ENCODE data around the gene C1orf232.
A peak's percentile ranks its signal among the peaks of the same experiment; 100 is the strongest.

The C1orf232 gene

DNA sequence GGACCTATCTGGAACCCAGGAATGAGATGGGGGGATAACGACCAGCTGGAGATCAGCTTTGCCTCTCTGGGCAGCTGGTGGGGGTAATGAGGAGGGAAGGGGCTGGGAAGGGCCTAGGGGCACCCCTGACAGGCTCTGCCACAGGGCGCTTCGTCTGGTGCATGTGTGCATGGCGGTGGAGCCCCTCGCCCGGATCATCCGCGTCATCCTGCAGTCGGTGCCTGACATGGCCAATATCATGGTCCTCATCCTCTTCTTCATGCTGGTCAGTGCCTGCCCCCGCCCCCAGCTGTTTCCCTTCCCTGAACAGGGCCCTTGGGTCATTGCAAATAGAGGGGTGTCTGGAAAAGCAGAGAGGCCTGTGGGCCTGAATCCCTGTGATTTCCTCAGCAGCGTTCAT, 29.1 kb upstream of the C1orf232 start:
- Histone ChIP-seq H3K9ac (ENCODE audit: insufficient read length, low read depth) (no peak overlapping the region), H3K36me3 (ENCODE audit: insufficient read depth, insufficient read length, low read length) (no peaks in the 10 kb centered on the region), H3K9me3 (ENCODE audit: insufficient read depth, low read length) (no peaks in the 10 kb centered on the region), H3K4me1 (ENCODE audit: insufficient read depth, insufficient read length) (peaks cover 3% of the 10 kb centered on the region), H3K27me3 (ENCODE audit: insufficient read depth, insufficient read length) (peaks cover 10% of the 10 kb centered on the region), H3K4me3 (ENCODE audit: insufficient read length, low read depth) (no peak overlapping the region)
- DNase-seq (ENCODE audit: low read depth, low spot score): no peak
- TF ChIP-seq YY1 (IDR thresholded peaks at IDR 0.05; ENCODE audit: insufficient read depth, insufficient read length): no peak
- no peak for TF ChIP-seq SUZ12 (IDR thresholded peaks at IDR 0.05; ENCODE audit: extremely low read depth, insufficient read depth, insufficient read length)

GRCh38 chr1:26197301-26197700, 28.5 kb upstream of the C1orf232 start:
- H3K9ac ChIP-seq (ENCODE audit: insufficient read length, low read depth): no peak overlapping the region
- no peak overlapping the region for H3K4me3 ChIP-seq (ENCODE audit: insufficient read length, low read depth)
- no peak for TF ChIP-seq ZNF274 (IDR thresholded peaks at IDR 0.05; ENCODE audit: low read depth, low read length)
- TF ChIP-seq YY1 (IDR thresholded peaks at IDR 0.05; ENCODE audit: insufficient read depth, insufficient read length): no peak
- TF ChIP-seq SUZ12 (IDR thresholded peaks at IDR 0.05; ENCODE audit: extremely low read depth, insufficient read depth, insufficient read length): no peak
- H3K9me3 ChIP-seq (ENCODE audit: insufficient read depth, low read length): no peaks in the 10 kb centered on the region
- no peaks in the 10 kb centered on the region for H3K36me3 ChIP-seq (ENCODE audit: insufficient read depth, insufficient read length, low read length)
- H3K4me1 ChIP-seq (ENCODE audit: insufficient read depth, insufficient read length): peaks cover 3% of the 10 kb centered on the region
- DNase-seq (ENCODE audit: low read depth, low spot score): no peak
- peaks cover 6% of the 10 kb centered on the region for H3K27me3 ChIP-seq (ENCODE audit: insufficient read depth, insufficient read length)

- Histone ChIP-seq H3K36me3 (ENCODE audit: insufficient read depth, insufficient read length, low read length) (no peaks in the 10 kb centered on the region), H3K4me3 (ENCODE audit: insufficient read length, low read depth) (no peak overlapping the region), H3K9me3 (ENCODE audit: insufficient read depth, low read length) (no peaks in the 10 kb centered on the region), H3K4me1 (ENCODE audit: insufficient read depth, insufficient read length) (peaks cover 5% of the 10 kb centered on the region), H3K27me3 (ENCODE audit: insufficient read depth, insufficient read length) (no peaks in the 10 kb centered on the region), H3K9ac (ENCODE audit: insufficient read length, low read depth) (no peak overlapping the region)
- DNase-seq (ENCODE audit: low read depth, low spot score): no peak
- TF ChIP-seq SUZ12 (IDR thresholded peaks at IDR 0.05; ENCODE audit: extremely low read depth, insufficient read depth, insufficient read length) (no peak), YY1 (IDR thresholded peaks at IDR 0.05; ENCODE audit: insufficient read depth, insufficient read length) (no peak), ZNF274 (IDR thresholded peaks at IDR 0.05; ENCODE audit: low read depth, low read length) (no peak)
Measured at GRCh38 chr1:26195805-26196204, 27.0 kb upstream of the C1orf232 start.

GRCh38 chr1:26191739-26192138, 23.0 kb upstream of the C1orf232 start:
- no peak for TF ChIP-seq ZNF274 (IDR thresholded peaks at IDR 0.05; ENCODE audit: low read depth, low read length)
- no peak for TF ChIP-seq YY1 (IDR thresholded peaks at IDR 0.05; ENCODE audit: insufficient read depth, insufficient read length)
- TF ChIP-seq SUZ12 (IDR thresholded peaks at IDR 0.05; ENCODE audit: extremely low read depth, insufficient read depth, insufficient read length): no peak
- H3K4me1 ChIP-seq (ENCODE audit: insufficient read depth, insufficient read length): peaks cover 6% of the 10 kb centered on the region
- H3K9me3 ChIP-seq (ENCODE audit: insufficient read depth, low read length): no peaks in the 10 kb centered on the region
- H3K36me3 ChIP-seq (ENCODE audit: insufficient read depth, insufficient read length, low read length): peaks cover 30% of the 10 kb centered on the region
- DNase-seq (ENCODE audit: low read depth, low spot score): no peak
- H3K4me3 ChIP-seq (ENCODE audit: insufficient read length, low read depth): no peak overlapping the region
- no peaks in the 10 kb centered on the region for H3K27me3 ChIP-seq (ENCODE audit: insufficient read depth, insufficient read length)
- H3K9ac ChIP-seq (ENCODE audit: insufficient read length, low read depth): no peak overlapping the region

- Histone ChIP-seq H3K36me3 (ENCODE audit: insufficient read depth, insufficient read length, low read length) (peaks cover 38% of the 10 kb centered on the region), H3K9ac (ENCODE audit: insufficient read length, low read depth) (no peak within 1 kb of the TSS), H3K27me3 (ENCODE audit: insufficient read depth, insufficient read length) (no peaks in the 10 kb centered on the region), H3K4me1 (ENCODE audit: insufficient read depth, insufficient read length) (peaks cover 6% of the 10 kb centered on the region), H3K4me3 (ENCODE audit: insufficient read length, low read depth) (no peak within 1 kb of the TSS), H3K9me3 (ENCODE audit: insufficient read depth, low read length) (no peaks in the 10 kb centered on the region)
- peak; percentile 91 for DNase-seq (ENCODE audit: low read depth, low spot score)
- TF ChIP-seq ZNF274 (IDR thresholded peaks at IDR 0.05; ENCODE audit: low read depth, low read length): no peak
- no peak for TF ChIP-seq SUZ12 (IDR thresholded peaks at IDR 0.05; ENCODE audit: extremely low read depth, insufficient read depth, insufficient read length)
- TF ChIP-seq YY1 (IDR thresholded peaks at IDR 0.05; ENCODE audit: insufficient read depth, insufficient read length): no peak
Measured at GRCh38 chr1:26190373-26190987, 21.7 kb upstream of the C1orf232 start, which contains the start of gene CATSPER4. Gene CATSPER4 (plus strand): TSS chr1:26190602. CDS start chr1:26190628, 26 bp downstream.

DNA sequence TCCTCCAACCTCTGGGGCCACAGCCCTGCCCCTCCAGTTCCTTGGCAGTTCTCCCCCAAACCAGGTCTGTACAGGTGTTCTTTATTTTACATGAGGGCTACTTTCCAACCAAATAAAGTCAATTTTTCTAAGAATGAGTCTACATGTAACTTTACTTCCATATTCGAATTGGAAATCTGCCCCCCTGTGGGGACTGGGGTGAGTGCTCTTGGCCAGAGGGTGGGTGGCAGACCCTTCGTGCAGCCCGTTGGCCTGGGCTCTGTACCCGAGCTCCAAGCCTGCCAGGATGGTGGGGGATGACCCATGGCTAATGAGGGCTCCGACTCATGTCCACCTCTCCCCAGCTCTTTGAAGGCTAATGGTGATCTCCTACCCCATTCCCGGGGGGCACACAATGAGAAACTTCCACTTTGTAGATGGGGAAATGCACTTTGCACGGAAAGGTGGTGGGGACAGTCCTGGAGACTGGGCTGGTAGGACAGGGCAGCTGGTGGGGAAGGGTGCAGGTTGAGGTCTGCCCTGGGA, 21.1 kb upstream of the C1orf232 start:
- DNase-seq (ENCODE audit: low read depth, low spot score): no peak
- Histone ChIP-seq H3K9me3 (ENCODE audit: insufficient read depth, low read length) (no peaks in the 10 kb centered on the region), H3K9ac (ENCODE audit: insufficient read length, low read depth) (no peak overlapping the region), H3K4me1 (ENCODE audit: insufficient read depth, insufficient read length) (peaks cover 6% of the 10 kb centered on the region), H3K4me3 (ENCODE audit: insufficient read length, low read depth) (no peak overlapping the region), H3K27me3 (ENCODE audit: insufficient read depth, insufficient read length) (no peaks in the 10 kb centered on the region), H3K36me3 (ENCODE audit: insufficient read depth, insufficient read length, low read length) (peaks cover 43% of the 10 kb centered on the region)
- TF ChIP-seq YY1 (IDR thresholded peaks at IDR 0.05; ENCODE audit: insufficient read depth, insufficient read length): no peak
- TF ChIP-seq SUZ12 (IDR thresholded peaks at IDR 0.05; ENCODE audit: extremely low read depth, insufficient read depth, insufficient read length): no peak
- no peak for TF ChIP-seq ZNF274 (IDR thresholded peaks at IDR 0.05; ENCODE audit: low read depth, low read length)

- H3K4me3 ChIP-seq (ENCODE audit: insufficient read length, low read depth): no peak overlapping the region
- no peaks in the 10 kb centered on the region for H3K9me3 ChIP-seq (ENCODE audit: insufficient read depth, low read length)
- H3K27me3 ChIP-seq (ENCODE audit: insufficient read depth, insufficient read length): no peaks in the 10 kb centered on the region
- DNase-seq (ENCODE audit: low read depth, low spot score): no peak
- H3K36me3 ChIP-seq (ENCODE audit: insufficient read depth, insufficient read length, low read length): peaks cover 48% of the 10 kb centered on the region
- H3K4me1 ChIP-seq (ENCODE audit: insufficient read depth, insufficient read length): peaks cover 6% of the 10 kb centered on the region
- H3K9ac ChIP-seq (ENCODE audit: insufficient read length, low read depth): no peak overlapping the region
- TF ChIP-seq SUZ12 (IDR thresholded peaks at IDR 0.05; ENCODE audit: extremely low read depth, insufficient read depth, insufficient read length) (no peak), ZNF274 (IDR thresholded peaks at IDR 0.05; ENCODE audit: low read depth, low read length) (no peak), YY1 (IDR thresholded peaks at IDR 0.05; ENCODE audit: insufficient read depth, insufficient read length) (no peak)
Measured at GRCh38 chr1:26189331-26189730, 20.6 kb upstream of the C1orf232 start.
